ENCODE measurements around the gene GCSH.

Gene GCSH

DNA sequence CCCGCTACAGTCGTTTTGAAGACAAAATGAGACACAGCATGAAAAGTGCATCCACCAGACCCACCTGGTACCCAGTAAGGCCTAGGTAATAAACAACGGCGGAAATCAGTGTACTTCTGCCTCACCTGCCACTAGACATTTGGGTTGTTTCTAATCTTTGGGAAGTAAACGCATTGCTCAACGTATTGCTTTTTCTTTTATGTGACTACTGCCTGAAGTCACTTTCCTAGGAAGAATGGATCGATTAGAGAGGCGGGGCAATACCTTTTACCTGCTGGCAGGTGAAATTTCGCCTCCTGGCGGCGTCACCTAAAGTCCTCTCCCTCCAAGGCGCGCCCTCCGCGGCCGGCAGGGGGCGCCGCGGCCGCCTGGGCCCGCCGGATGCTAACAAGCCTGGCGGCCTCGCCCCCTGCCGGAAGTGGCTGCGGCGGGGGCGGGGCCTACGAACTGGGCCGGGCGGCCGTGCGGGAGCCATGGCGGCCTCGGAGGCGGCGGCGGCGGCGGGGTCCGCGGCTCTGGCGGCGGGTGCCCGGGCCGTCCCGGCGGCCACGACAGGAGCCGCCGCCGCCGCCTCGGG lies 60.7 kb downstream of the GCSH start, which contains the start of gene ATMIN:
ATMIN (plus strand) TSS at position 445 of the 577 bp plus-strand sequence; CDS start at position 474, 29 bp downstream.
- DNase-seq (ENCODE audit: low spot score): peak; percentile 79
- TF ChIP-seq, protein P1, sequence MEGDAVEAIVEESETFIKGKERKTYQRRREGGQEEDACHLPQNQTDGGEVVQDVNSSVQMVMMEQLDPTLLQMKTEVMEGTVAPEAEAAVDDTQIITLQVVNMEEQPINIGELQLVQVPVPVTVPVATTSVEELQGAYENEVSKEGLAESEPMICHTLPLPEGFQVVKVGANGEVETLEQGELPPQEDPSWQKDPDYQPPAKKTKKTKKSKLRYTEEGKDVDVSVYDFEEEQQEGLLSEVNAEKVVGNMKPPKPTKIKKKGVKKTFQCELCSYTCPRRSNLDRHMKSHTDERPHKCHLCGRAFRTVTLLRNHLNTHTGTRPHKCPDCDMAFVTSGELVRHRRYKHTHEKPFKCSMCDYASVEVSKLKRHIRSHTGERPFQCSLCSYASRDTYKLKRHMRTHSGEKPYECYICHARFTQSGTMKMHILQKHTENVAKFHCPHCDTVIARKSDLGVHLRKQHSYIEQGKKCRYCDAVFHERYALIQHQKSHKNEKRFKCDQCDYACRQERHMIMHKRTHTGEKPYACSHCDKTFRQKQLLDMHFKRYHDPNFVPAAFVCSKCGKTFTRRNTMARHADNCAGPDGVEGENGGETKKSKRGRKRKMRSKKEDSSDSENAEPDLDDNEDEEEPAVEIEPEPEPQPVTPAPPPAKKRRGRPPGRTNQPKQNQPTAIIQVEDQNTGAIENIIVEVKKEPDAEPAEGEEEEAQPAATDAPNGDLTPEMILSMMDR (IDR thresholded peaks at IDR 0.05): peak; percentile 90
- H3K4me3 ChIP-seq: peak within 1 kb of the TSS; percentile 97
- peak within 1 kb of the TSS; percentile 13 to 80 for H3K27ac ChIP-seq
